Activated CD4-positive, alpha-beta T cell treated with anti-CD3 and anti-CD28 coated beads, Interleukin-2, amount 50 U/mL, for 4 hours (primary cell): ENCODE data around the gene MPO.

Experiments
- DNase-seq, 2 experiments: peaks; one replicate each; pipeline ENCODE4 v3.0.0-alpha.2; 2020

MPO gene

GRCh38 chr17:58280480-58281217 lies at the start of gene MPO:
TSS of gene MPO (minus strand) at chr17:58280935. CDS start at chr17:58280758, 177 bp downstream.
- no peak for DNase-seq

GRCh38 chr17:58329810-58330537 lies 49.2 kb upstream of the MPO start:
- DNase-seq: peak in 1 of 2 experiments; percentile 34

GRCh38 chr17:58329035-58329809 lies 48.5 kb upstream of the MPO start:
- DNase-seq: peak; percentile 71 to 72

- peak; percentile 73 to 77 for DNase-seq
These were observed 47.7 kb upstream of the MPO start, which contains the start of gene TSPOAP1 for GRCh38 chr17:58328195-58329034. TSS of gene TSPOAP1 (minus strand) at chr17:58328795. CDS start at chr17:58327920, 875 bp downstream.

GRCh38 chr17:58327363-58328194 lies 46.8 kb upstream of the MPO start:
- DNase-seq: peak in 1 of 2 experiments; percentile 40

GRCh38 chr17:58326609-58327362 lies 46.1 kb upstream of the MPO start:
- DNase-seq: no peak

GRCh38 chr17:58325976-58326468 lies 45.3 kb upstream of the MPO start:
- no peak for DNase-seq

GRCh38 chr17:58325289-58325726 lies 44.6 kb upstream of the MPO start:
- DNase-seq: no peak

- DNase-seq: no peak
These were observed 43.9 kb upstream of the MPO start for GRCh38 chr17:58324409-58325288.

- DNase-seq: no peak
These were observed 43.3 kb upstream of the MPO start for GRCh38 chr17:58324056-58324408.

GRCh38 chr17:58323366-58324055 lies 42.8 kb upstream of the MPO start:
- no peak for DNase-seq

- DNase-seq: no peak
These were observed 41.9 kb upstream of the MPO start for GRCh38 chr17:58322581-58323185.

- no peak for DNase-seq
These were observed 41.1 kb upstream of the MPO start for GRCh38 chr17:58321571-58322525.

- DNase-seq: no peak
These were observed 40.0 kb upstream of the MPO start for GRCh38 chr17:58320570-58321323.

GRCh38 chr17:58320163-58320558 lies 39.4 kb upstream of the MPO start:
- DNase-seq: no peak
